Ovary (tissue), 9 donors: Measurements from ENCODE around the gene KLK11. TPM values are rescaled to one million over a fixed set of nuclear protein-coding genes. Genes with fewer than 3 reads are reported as not detected.

Source experiments
- DNase-seq, 5 donors: peaks; one replicate each; pipeline ENCODE4 v3.0.0-alpha.2; 2019 to 2020
- H3K27ac ChIP-seq, 2 donors: fragments of 200-600 bp; one replicate each; pipeline versions ENCODE4 v1.5.1 to v1.8.0; 2019 to 2022
- H3K27me3 ChIP-seq: fragments of 200-600 bp; one replicate; pipeline ENCODE4 v1.8.0; 2022
- H3K36me3 ChIP-seq: fragments of 200-600 bp; sonication (generic); one replicate; pipeline ENCODE4 v1.5.1; 2019
- H3K4me1 ChIP-seq: one replicate; pipeline ENCODE4 v1.8.1; 2013; ENCODE audit warnings: mild to moderate bottlenecking, moderate library complexity; ENCODE audit not compliant: insufficient read depth
- H3K4me3 ChIP-seq: fragments of 200-600 bp; sonication (generic); one replicate; pipeline ENCODE4 v1.5.1; 2017
- H3K9me3 ChIP-seq, 2 donors: fragments of 200-600 bp in 1 of 2; sonication (generic) in 1 of 2; one replicate each; pipeline versions ENCODE4 v1.5.1 to v1.8.1; 2013 to 2019; ENCODE audit warnings: mild to moderate bottlenecking in 1 of 2, moderate library complexity in 1 of 2
- EP300 ChIP-seq: sonication (generic); formaldehyde crosslinking; IDR thresholded peaks from one replicate; pipeline ENCODE4 v1.6.1; 2017; ENCODE audit warnings: antibody characterized with exemption
- POLR2A ChIP-seq: fragments of 450-650 bp; IDR thresholded peaks from one replicate; pipeline ENCODE4 v1.6.1; 2017; ENCODE audit warnings: antibody characterized with exemption, mild to moderate bottlenecking, moderate library complexity
- WGBS, 3 donors: extraction: QIAGEN DNeasy Blood & Tissue Kit in 1 of 3; methylation state at CpG; one replicate each; pipeline versions ENCODE4 v1.1.5 to v1.1.7; 2013 to 2017; 5-methylcytosine and 5-hydroxymethylcytosine counted together
- intact Hi-C, 4 donors: fragments of 100-400 bp; cut with DNase I; formaldehyde crosslinking; loops; one replicate each; pipeline versions ENCODE4 v1.11.0 to v1.15.1; 2022 to 2023
- polyA plus RNA-seq, 2 donors: library from polyadenylated mRNA; stranded (reverse); fragments of 200-250 nt in 1 of 2; fragments of 350-450 nt in 1 of 2; fragmentation: Illumina TruSeq in 1 of 2; extraction: RNeasy Lipid Tissue Mini Kit (QIAGEN cat#74804) in 1 of 2; gene quantifications; one replicate each; pipeline ENCODE4 v1.2.3, GENCODE V29; 2013 to 2014
- total RNA-seq, 7 donors: library from RNA; depleted of rRNA in 2 of 7; stranded (reverse); fragments of >200 nt in 2 of 7; fragmentation: NEBNext Ultra II Directional in 3 of 7; extraction: Animal tissue kit (Norgen Biotek cat#: 25700) in 3 of 7; gene quantifications; one replicate each; pipeline versions ENCODE4 v1.1.0 to v1.2.4, GENCODE V29; 2016 to 2023
- TF ChIP-seq, protein P1 (sequence below), 3 donors: fragments of 450-650 bp in 2 of 3; fragments of 200-600 bp in 1 of 3; IDR thresholded peaks; one replicate each; pipeline versions ENCODE4 v1.5.1 to v1.8.0; 2016 to 2022; ENCODE audit warnings: antibody characterized with exemption in 3 of 3, mild to moderate bottlenecking in 1 of 3
- donor health status: DM: no; HTN: no; CAD: no; lungs with moderate emphysema.
- donor health status: DM: no; HTN: no; CAD: no.
- donor health status: Bipolar disorder and iron deficiency.
- donor health status: DM: yes; HTN: yes; CAD: no.
- donor health status: DM: no; HTN: no; CAD: no.
- donor health status: DM: yes; HTN: yes; CAD: no.

The KLK11 gene
- total and polyA plus RNA-seq, 9 donors, result 0.33 to 91.2 (median 1.4) TPM

DNA sequence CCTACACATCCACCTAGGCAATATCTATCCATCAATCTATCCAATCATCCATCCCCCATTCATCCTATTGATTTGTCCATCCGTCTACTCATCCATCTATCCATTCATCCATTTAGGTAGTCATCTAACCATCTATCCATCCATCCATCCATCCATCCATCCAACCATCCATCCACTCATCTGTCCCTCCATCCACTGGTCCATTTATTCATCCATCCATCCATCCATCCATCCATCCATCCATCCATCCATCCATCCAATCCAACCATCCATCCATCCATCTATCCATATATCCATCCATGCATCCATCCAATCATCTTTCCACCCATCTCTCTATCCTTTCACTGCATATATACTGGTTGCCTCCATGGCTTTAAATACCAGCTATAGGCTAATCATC lies 34.6 kb upstream of the KLK11 start:
- peaks cover 3% of the 10 kb centered on the region for H3K4me1 ChIP-seq
- H3K27ac ChIP-seq, result no peak overlapping the region
- H3K9me3 ChIP-seq, result no peaks in the 10 kb centered on the region
- TF ChIP-seq, protein P1, sequence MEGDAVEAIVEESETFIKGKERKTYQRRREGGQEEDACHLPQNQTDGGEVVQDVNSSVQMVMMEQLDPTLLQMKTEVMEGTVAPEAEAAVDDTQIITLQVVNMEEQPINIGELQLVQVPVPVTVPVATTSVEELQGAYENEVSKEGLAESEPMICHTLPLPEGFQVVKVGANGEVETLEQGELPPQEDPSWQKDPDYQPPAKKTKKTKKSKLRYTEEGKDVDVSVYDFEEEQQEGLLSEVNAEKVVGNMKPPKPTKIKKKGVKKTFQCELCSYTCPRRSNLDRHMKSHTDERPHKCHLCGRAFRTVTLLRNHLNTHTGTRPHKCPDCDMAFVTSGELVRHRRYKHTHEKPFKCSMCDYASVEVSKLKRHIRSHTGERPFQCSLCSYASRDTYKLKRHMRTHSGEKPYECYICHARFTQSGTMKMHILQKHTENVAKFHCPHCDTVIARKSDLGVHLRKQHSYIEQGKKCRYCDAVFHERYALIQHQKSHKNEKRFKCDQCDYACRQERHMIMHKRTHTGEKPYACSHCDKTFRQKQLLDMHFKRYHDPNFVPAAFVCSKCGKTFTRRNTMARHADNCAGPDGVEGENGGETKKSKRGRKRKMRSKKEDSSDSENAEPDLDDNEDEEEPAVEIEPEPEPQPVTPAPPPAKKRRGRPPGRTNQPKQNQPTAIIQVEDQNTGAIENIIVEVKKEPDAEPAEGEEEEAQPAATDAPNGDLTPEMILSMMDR (IDR thresholded peaks at IDR 0.05), result no peak
- TF ChIP-seq POLR2A (no peak), EP300 (no peak)
- DNase-seq, result no peak
- H3K27me3 ChIP-seq, result no peaks in the 10 kb centered on the region
- WGBS, 3 donors, result 0 to 51% (median 2%) methylated on average over 1 of the region's 1 CpG
- H3K36me3 ChIP-seq, result no peaks in the 10 kb centered on the region
- intact Hi-C loops, result no loop called here
- H3K4me3 ChIP-seq, result no peak overlapping the region

- Histone ChIP-seq H3K27ac (no peak overlapping the region), H3K27me3 (no peaks in the 10 kb centered on the region), H3K4me3 (no peak overlapping the region), H3K9me3 (no peaks in the 10 kb centered on the region), H3K36me3 (no peaks in the 10 kb centered on the region), H3K4me1 (peaks cover 3% of the 10 kb centered on the region)
- DNase-seq, result no peak
- intact Hi-C loops, result no loop called here
- 56 to 68% (median 59%) methylated on average over 4 of the region's 4 CpGs for WGBS, 3 donors
- TF ChIP-seq, protein P1 (IDR thresholded peaks at IDR 0.05), result no peak
- no peak for TF ChIP-seq POLR2A
- no peak for TF ChIP-seq EP300
These were observed 33.9 kb upstream of the KLK11 start for GRCh38 chr19:51060336-51060735.

- no peak for DNase-seq
- Histone ChIP-seq H3K27ac (no peak overlapping the region), H3K27me3 (no peaks in the 10 kb centered on the region), H3K4me1 (no peaks in the 10 kb centered on the region), H3K36me3 (no peaks in the 10 kb centered on the region), H3K9me3 (no peaks in the 10 kb centered on the region), H3K4me3 (no peak overlapping the region)
- 71 to 79% (median 73%) methylated on average over 7 of the region's 7 CpGs for WGBS, 3 donors
- no peak for TF ChIP-seq POLR2A
- TF ChIP-seq, protein P1 (IDR thresholded peaks at IDR 0.05), result no peak
- no peak for TF ChIP-seq EP300
- intact Hi-C loops, result no loop called here
These were observed 33.3 kb upstream of the KLK11 start for GRCh38 chr19:51059715-51060114.

- TF ChIP-seq, protein P1 (IDR thresholded peaks at IDR 0.05), result no peak
- TF ChIP-seq POLR2A, result no peak
- no peak for TF ChIP-seq EP300
- H3K9me3 ChIP-seq, result no peaks in the 10 kb centered on the region
- no peak overlapping the region for H3K4me3 ChIP-seq
- H3K27ac ChIP-seq, result no peak overlapping the region
- H3K4me1 ChIP-seq, result no peaks in the 10 kb centered on the region
- no peaks in the 10 kb centered on the region for H3K27me3 ChIP-seq
- H3K36me3 ChIP-seq, result no peaks in the 10 kb centered on the region
- intact Hi-C loops, result no loop called here
- no peak for DNase-seq
These were observed 29.4 kb upstream of the KLK11 start for GRCh38 chr19:51055866-51056265.

DNA sequence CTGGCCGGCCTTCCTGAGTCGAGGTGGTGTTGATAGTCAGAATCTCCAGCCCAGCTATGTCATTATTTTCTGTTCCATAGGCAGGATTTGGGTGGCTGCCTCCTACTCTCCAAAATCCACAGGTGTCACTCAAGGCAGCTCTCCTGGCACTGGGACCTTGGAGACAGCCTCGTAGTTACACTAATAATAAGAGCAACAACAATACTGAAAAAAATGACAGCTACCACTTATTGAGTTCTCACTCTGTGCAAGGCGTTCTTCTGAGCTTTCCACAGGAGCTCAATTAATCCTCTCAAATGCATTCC lies 20.6 kb upstream of the KLK11 start:
- Histone ChIP-seq H3K36me3 (no peaks in the 10 kb centered on the region), H3K27me3 (no peaks in the 10 kb centered on the region), H3K4me1 (peaks cover 5% of the 10 kb centered on the region), H3K27ac (no peak overlapping the region), H3K4me3 (no peak overlapping the region), H3K9me3 (no peaks in the 10 kb centered on the region)
- 7 to 12% (median 11%) methylated on average over 4 of the region's 4 CpGs for whole genome bisulfite sequencing, 3 donors
- DNase-seq, result no peak
- no peak for TF ChIP-seq POLR2A
- TF ChIP-seq EP300, result no peak
- TF ChIP-seq, protein P1 (IDR thresholded peaks at IDR 0.05), result no peak
- intact Hi-C loops, result no loop called here
